Activated CD8-positive, alpha-beta memory T cell treated with anti-CD3 and anti-CD28 coated beads, Interleukin-2, amount 10 ng/mL, durations not matched to agents 7 days and 5 days (primary cell): ENCODE results near the gene GAPDHS. TPM values are rescaled to one million over a fixed set of nuclear protein-coding genes. Genes with fewer than 3 reads are reported as not detected.

Source experiments
- ATAC-seq: fragments of 150-1000 bp; cut with Tn5 transposase; one replicate; pipeline ENCODE4 v1.10.0; 2021; ENCODE audit warnings: moderate library complexity
- CTCF ChIA-PET: fragments of 350-600 bp; sonication (Branson Sonifier 250); formaldehyde crosslinking; loops from one replicate; lab custom pipeline; 2021; ENCODE audit warnings: antibody characterized with exemption; lab: Charles Lee
- DNase-seq: peaks from one replicate; pipeline ENCODE4 v3.0.0-alpha.2; 2020
- H3K27ac Mint-ChIP-seq: one replicate; pipeline ENCODE4 v1.8.0; 2021; ENCODE audit warnings: mild to moderate bottlenecking, mixed read lengths
- H3K27me3 Mint-ChIP-seq: one replicate; pipeline ENCODE4 v1.8.0; 2021; ENCODE audit warnings: mixed read lengths
- H3K36me3 Mint-ChIP-seq: one replicate; pipeline ENCODE4 v1.8.0; 2021; ENCODE audit warnings: mild to moderate bottlenecking, mixed read lengths
- H3K4me1 Mint-ChIP-seq: one replicate; pipeline ENCODE4 v1.8.0; 2021; ENCODE audit warnings: mixed read lengths
- H3K4me3 Mint-ChIP-seq: one replicate; pipeline ENCODE4 v1.8.0; 2021; ENCODE audit warnings: mild to moderate bottlenecking, moderate library complexity, mixed read lengths
- H3K9me3 Mint-ChIP-seq: one replicate; pipeline ENCODE4 v1.8.0; 2022; ENCODE audit warnings: low read depth, mixed read lengths
- total RNA-seq, 2 experiments: library from RNA; stranded (reverse); gene quantifications; one replicate each; pipeline ENCODE4 v1.2.3, GENCODE V29; 2021

The GAPDHS gene
- total RNA-seq, 2 experiments from 2014 or later = not detected

- DNase-seq (no peak), ATAC-seq (no peak)
- Mint-ChIP-seq H3K27me3 (peaks cover 30% of the 10 kb centered on the region), H3K4me1 (peaks cover 8% of the 10 kb centered on the region), H3K36me3 (no peaks in the 10 kb centered on the region), H3K9me3 (no peaks in the 10 kb centered on the region), H3K4me3 (no peak overlapping the region), H3K27ac (no peak overlapping the region)
- CTCF ChIA-PET = interaction anchor here (1.0 to 2.4 kb wide), 2 partner anchors 10 to 134 kb away, joined by 3 to 9 read pairs; no protein-coding TSS in a partner anchor
These were observed 25.4 kb downstream of the GAPDHS start for GRCh38 chr19:35558400-35559280.

GRCh38 chr19:35559281-35559659, 26.0 kb downstream of the GAPDHS start:
- no peak for DNase-seq
- Mint-ChIP-seq H3K36me3 (no peaks in the 10 kb centered on the region), H3K27ac (no peak overlapping the region), H3K4me1 (peaks cover 8% of the 10 kb centered on the region), H3K4me3 (no peak overlapping the region), H3K9me3 (no peaks in the 10 kb centered on the region), H3K27me3 (peaks cover 30% of the 10 kb centered on the region)
- ATAC-seq = no peak
- CTCF ChIA-PET = interaction anchor here (2.4 kb wide), 1 partner anchor 11 kb away, joined by 9 read pairs; no protein-coding TSS in a partner anchor

GRCh38 chr19:35559781-35560180, 26.5 kb downstream of the GAPDHS start:
- no peak for ATAC-seq
- Mint-ChIP-seq H3K4me1 (peaks cover 8% of the 10 kb centered on the region), H3K9me3 (no peaks in the 10 kb centered on the region), H3K27ac (no peak overlapping the region), H3K27me3 (peaks cover 30% of the 10 kb centered on the region), H3K36me3 (no peaks in the 10 kb centered on the region), H3K4me3 (no peak overlapping the region)
- CTCF ChIA-PET = no interaction called here
- DNase-seq = no peak

- no peaks in the 10 kb centered on the region for H3K9me3 Mint-ChIP-seq
- CTCF ChIA-PET = no interaction called here
- H3K27me3 Mint-ChIP-seq = peaks cover 30% of the 10 kb centered on the region
- H3K4me1 Mint-ChIP-seq = peaks cover 8% of the 10 kb centered on the region
- H3K4me3 Mint-ChIP-seq = no peak overlapping the region
- DNase-seq (no peak), ATAC-seq (no peak)
- H3K27ac Mint-ChIP-seq = no peak overlapping the region
- H3K36me3 Mint-ChIP-seq = no peaks in the 10 kb centered on the region
These were observed 27.0 kb downstream of the GAPDHS start for GRCh38 chr19:35560271-35560670.

- DNase-seq (no peak), ATAC-seq (no peak)
- no peak overlapping the region for H3K27ac Mint-ChIP-seq
- peaks cover 8% of the 10 kb centered on the region for H3K4me1 Mint-ChIP-seq
- no peaks in the 10 kb centered on the region for H3K9me3 Mint-ChIP-seq
- peaks cover 30% of the 10 kb centered on the region for H3K27me3 Mint-ChIP-seq
- no peaks in the 10 kb centered on the region for H3K36me3 Mint-ChIP-seq
- no peak overlapping the region for H3K4me3 Mint-ChIP-seq
- CTCF ChIA-PET = no interaction called here
These were observed 27.4 kb downstream of the GAPDHS start for GRCh38 chr19:35560677-35561076.

- CTCF ChIA-PET = no interaction called here
- no peak overlapping the region for H3K4me3 Mint-ChIP-seq
- no peaks in the 10 kb centered on the region for H3K36me3 Mint-ChIP-seq
- peaks cover 27% of the 10 kb centered on the region for H3K27me3 Mint-ChIP-seq
- H3K4me1 Mint-ChIP-seq = peaks cover 8% of the 10 kb centered on the region
- ATAC-seq = no peak
- H3K27ac Mint-ChIP-seq = no peak overlapping the region
- H3K9me3 Mint-ChIP-seq = no peaks in the 10 kb centered on the region
- no peak for DNase-seq
These were observed 28.2 kb downstream of the GAPDHS start for GRCh38 chr19:35561436-35561835.

GRCh38 chr19:35562336-35562735, 29.1 kb downstream of the GAPDHS start:
- Mint-ChIP-seq H3K27ac (no peak overlapping the region), H3K9me3 (no peaks in the 10 kb centered on the region), H3K36me3 (no peaks in the 10 kb centered on the region), H3K4me1 (peaks cover 5% of the 10 kb centered on the region), H3K4me3 (no peak overlapping the region), H3K27me3 (peaks cover 23% of the 10 kb centered on the region)
- DNase-seq (no peak), ATAC-seq (no peak)
- CTCF ChIA-PET = no interaction called here

- peaks cover 23% of the 10 kb centered on the region for H3K27me3 Mint-ChIP-seq
- H3K9me3 Mint-ChIP-seq = no peaks in the 10 kb centered on the region
- no peak for ATAC-seq
- H3K4me1 Mint-ChIP-seq = peaks cover 4% of the 10 kb centered on the region
- H3K27ac Mint-ChIP-seq = no peak overlapping the region
- H3K4me3 Mint-ChIP-seq = no peak overlapping the region
- no peak for DNase-seq
- CTCF ChIA-PET = no interaction called here
- no peaks in the 10 kb centered on the region for H3K36me3 Mint-ChIP-seq
These were observed 29.5 kb downstream of the GAPDHS start for GRCh38 chr19:35562776-35563175.

GRCh38 chr19:35563207-35563829, 30.1 kb downstream of the GAPDHS start, which contains the start of gene ATP4A:
Gene ATP4A, minus strand, starts transcription at chr19:35563658. Its CDS starts 29 bp downstream, at chr19:35563629.
- H3K36me3 Mint-ChIP-seq = no peaks in the 10 kb centered on the region
- no peak within 1 kb of the TSS for H3K27ac Mint-ChIP-seq
- peaks cover 2% of the 10 kb centered on the region for H3K4me1 Mint-ChIP-seq
- DNase-seq = no peak
- H3K27me3 Mint-ChIP-seq = peaks cover 23% of the 10 kb centered on the region
- no peak within 1 kb of the TSS for H3K4me3 Mint-ChIP-seq
- no peak for ATAC-seq
- CTCF ChIA-PET = no interaction called here
- H3K9me3 Mint-ChIP-seq = no peaks in the 10 kb centered on the region

GRCh38 chr19:35565016-35565856, 32.0 kb downstream of the GAPDHS start:
- Mint-ChIP-seq H3K4me1 (no peaks in the 10 kb centered on the region), H3K36me3 (no peaks in the 10 kb centered on the region), H3K27me3 (peaks cover 14% of the 10 kb centered on the region), H3K27ac (no peak overlapping the region), H3K4me3 (no peak overlapping the region), H3K9me3 (no peaks in the 10 kb centered on the region)
- CTCF ChIA-PET = interaction anchor here (0.7 to 2.1 kb wide), 2 partner anchors 17 to 55 kb away, joined by 3 to 9 read pairs; no protein-coding TSS in a partner anchor
- ATAC-seq (no peak), DNase-seq (no peak)

GRCh38 chr19:35566738-35567137, 33.5 kb downstream of the GAPDHS start:
- Mint-ChIP-seq H3K4me3 (no peak overlapping the region), H3K9me3 (no peaks in the 10 kb centered on the region), H3K27ac (no peak overlapping the region), H3K27me3 (peaks cover 14% of the 10 kb centered on the region), H3K36me3 (no peaks in the 10 kb centered on the region), H3K4me1 (peaks cover 2% of the 10 kb centered on the region)
- DNase-seq (no peak), ATAC-seq (no peak)
- CTCF ChIA-PET = interaction anchor here (0.6 kb wide), 1 partner anchor 15 kb away, joined by 3 read pairs; no protein-coding TSS in a partner anchor

GRCh38 chr19:35569281-35569781, 36.1 kb downstream of the GAPDHS start:
- no peaks in the 10 kb centered on the region for H3K36me3 Mint-ChIP-seq
- DNase-seq (no peak), ATAC-seq (no peak)
- CTCF ChIA-PET = no interaction called here
- no peak overlapping the region for H3K4me3 Mint-ChIP-seq
- no peaks in the 10 kb centered on the region for H3K9me3 Mint-ChIP-seq
- peaks cover 2% of the 10 kb centered on the region for H3K4me1 Mint-ChIP-seq
- no peak overlapping the region for H3K27ac Mint-ChIP-seq
- H3K27me3 Mint-ChIP-seq = peaks cover 22% of the 10 kb centered on the region
